HG03354 (cell line): Measurements from ENCODE around the gene WDR73.
"Not testable (repeated sequence)": the region's sequence is repeated elsewhere in the genome, so short reads cannot be mapped to it uniquely, and the experiment has no call there.

ENCODE experiments used
- ATAC-seq: cut with Tn5 transposase; IDR thresholded peaks from one replicate; pipeline ENCODE4 v1.9.1; 2021; ENCODE audit warnings: mild to moderate bottlenecking; ENCODE audit not compliant: unreplicated experiment, poor library complexity, severe bottlenecking

Gene WDR73

DNA sequence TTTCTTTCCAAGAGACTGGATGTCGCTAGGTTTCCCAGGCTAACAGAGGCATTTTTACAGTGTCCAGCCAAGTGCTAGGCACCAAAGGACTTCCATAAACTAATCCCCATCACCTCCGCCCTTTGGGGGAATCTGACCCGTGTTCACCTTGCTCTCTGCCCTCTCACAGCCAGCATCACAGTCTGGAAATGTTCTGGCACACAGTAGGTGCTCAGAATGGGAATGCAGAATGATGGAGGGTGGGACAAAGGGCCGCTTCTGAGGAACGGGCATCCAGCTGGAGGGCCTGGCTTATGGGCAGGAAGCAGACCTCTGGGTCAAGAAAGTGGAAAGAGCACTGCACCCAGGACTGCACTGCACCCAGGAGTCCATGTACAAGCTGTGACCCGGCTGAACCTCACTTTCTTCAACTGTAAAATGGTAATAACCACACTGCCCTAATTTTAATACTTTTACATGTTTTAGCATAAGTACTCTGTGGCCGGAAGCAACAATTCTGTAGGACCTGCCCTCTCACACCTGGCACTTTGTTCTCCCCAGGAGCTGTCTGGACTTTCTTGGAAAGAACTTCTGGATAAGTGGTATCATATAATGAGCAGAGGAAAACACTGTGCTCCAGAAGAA lies 4.8 kb upstream of the WDR73 start:
- ATAC-seq: no peak

DNA sequence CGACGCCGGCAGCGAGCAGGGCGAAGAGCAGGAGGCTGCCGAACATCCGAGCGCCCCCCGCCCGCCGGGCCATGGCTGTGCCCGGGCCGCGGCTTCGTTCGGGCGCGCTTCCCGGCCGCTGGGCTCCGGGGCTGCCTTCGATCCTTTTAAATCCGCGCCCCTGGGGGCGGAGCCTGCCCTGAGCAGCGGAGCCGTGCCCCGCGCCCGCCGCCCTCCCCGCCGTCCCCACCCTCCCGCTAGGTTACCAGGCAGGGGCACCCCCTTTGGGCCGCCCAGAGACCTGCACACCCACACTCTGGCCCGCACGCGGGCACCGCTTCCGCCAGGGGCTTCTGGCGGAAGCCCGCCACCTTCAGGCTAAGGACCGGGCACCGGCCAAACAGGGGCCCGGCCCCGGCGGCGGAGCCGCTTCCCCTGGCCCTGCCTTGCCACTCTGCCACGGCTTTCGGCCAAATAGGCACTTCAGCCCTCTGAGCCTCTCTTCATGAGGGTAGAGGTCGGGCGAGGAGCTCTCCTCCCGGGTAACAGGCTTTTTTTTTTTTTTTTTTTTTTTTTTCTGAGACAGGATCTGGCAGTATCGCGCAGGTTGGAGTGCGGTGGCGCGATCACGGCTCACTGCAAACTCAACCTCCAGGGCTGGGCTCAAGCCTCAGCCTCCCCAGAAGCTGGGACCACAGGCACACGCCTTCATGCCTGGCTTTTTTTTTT lies 4.2 kb upstream of the WDR73 start, which contains the start of gene NMB:
Gene NMB (minus strand): TSS at position 120 of the 708 bp plus-strand sequence. CDS start 47 bp downstream, at position 73.
- ATAC-seq: peak; percentile 69

DNA sequence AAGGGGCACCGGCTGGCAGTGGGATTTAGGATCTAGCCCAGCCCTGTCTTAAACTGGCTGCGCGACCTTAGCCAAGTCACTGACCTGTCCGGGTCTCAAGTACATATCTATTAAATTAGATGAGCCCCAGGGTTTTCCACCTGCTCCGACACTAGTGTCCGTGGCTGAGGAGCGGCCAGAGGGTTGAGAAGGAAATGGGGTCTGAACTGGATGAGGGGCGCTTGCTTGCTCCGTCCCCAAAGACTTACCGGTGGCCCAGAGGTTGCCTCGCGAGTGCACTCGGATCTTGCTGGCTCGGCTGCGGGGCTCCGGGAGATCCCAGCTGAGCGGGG lies 3.6 kb upstream of the WDR73 start:
- no peak for ATAC-seq

DNA sequence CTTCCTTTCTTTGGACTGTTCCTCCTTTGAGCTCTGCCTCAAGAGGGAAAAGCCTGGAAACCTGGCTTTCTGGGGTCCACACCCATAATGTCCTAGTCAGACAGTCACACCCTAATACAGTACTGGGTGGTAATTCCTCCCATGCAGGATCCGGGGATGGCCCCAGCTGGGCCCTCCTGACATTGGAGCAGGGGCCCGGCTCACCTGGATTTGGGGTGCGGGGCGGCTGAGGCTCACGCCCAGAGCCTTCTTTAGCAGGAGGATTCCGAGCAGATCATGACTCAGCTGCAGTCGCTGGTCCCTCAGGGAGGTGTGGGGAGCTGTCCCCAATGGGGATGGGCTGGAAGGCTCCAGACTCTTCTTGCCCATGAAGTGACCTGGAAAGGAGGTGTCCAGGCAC lies 2.9 kb upstream of the WDR73 start:
- ATAC-seq: no peak

DNA sequence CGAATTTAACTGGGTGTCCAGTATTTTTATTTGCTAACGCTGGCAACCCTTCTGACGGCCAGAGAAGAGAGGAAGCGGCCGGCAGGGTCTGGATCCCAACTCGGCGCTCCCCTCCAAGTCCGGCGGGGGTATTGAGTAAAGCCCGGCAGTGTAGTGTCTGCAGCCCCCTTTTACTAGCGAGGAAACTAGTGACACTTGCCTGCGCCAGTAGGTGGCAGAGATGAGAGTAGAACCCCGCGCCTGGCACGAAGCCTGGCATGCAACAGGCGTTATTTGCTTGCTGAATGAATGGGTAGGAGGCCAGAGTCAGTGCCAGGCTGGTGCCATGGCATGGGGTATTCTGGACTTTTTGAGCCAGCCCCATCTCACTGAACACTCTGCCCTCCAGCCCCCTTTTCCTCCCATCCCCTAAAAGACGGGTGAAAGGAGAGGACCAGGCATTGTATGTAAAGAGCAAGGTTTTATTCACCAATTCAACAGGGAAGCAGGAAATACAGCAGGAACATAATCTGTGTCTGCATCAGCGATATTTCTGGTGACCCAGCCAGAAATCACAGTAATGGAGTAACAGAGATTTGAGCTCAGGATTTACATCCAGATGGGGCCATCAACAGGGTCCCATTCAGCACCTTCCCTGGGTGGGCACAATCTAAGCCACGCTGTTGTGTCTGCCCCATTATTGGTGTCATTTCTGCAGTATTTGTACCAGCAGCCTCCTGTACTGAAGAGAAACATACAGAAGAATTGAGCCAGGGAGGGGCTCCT lies 788 bp upstream of the WDR73 start:
- ATAC-seq: peak; percentile 49

DNA sequence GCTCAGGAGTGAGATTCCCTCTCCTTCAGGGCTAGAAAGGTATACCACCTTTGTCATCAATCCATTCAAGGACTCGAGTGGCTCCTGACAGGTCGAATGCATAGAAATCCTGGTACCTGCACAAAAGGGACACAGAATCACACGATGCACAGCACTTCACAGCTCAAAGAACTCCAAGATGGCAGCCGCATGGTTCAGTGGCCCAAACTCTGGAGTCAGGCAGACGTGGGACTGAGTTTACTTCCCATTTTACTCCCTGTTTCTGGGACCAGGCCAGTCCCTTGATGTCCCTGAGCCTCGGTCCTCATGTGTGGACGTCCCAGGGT lies 536 bp downstream of the WDR73 start:
- ATAC-seq: no peak

DNA sequence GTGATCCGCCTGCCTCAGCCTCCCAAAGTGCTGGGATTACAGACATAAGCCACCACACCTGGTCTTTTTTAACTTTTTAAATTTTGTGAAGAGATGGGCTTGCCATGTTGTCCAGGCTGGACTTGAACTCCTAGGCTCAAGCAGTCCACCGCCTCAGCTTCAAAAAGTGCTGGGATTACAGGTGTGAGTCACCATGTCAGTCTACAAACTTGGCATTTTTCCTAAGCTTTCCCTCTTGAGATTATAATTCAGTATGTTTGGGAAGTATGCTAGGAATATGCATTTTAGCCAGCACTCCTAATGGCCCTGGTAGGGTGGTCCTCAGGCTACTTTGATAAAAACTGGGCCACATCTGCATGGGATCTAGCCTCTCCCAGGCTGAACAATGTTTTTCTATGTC lies 4.4 kb downstream of the WDR73 start:
- no peak for ATAC-seq

DNA sequence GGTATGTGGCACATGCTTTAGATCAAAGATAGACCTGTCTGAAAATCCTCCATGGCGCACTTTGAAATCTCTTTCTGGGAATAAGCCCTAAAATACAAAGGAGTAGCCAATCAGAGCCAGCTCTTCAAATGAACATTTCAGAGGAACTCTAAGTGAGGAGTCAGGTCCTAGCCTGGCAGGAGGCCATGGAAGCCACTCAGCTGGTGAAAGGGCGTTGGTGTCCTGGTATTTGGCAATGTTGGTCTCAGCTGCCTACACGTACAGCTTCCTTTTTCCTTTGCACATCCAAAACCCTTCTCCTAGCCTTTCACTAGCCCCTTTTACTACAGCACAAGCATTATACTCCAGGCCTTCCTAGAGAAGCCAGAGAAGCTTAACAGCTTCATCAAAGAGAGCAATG lies 5.5 kb downstream of the WDR73 start:
- no peak for ATAC-seq

DNA sequence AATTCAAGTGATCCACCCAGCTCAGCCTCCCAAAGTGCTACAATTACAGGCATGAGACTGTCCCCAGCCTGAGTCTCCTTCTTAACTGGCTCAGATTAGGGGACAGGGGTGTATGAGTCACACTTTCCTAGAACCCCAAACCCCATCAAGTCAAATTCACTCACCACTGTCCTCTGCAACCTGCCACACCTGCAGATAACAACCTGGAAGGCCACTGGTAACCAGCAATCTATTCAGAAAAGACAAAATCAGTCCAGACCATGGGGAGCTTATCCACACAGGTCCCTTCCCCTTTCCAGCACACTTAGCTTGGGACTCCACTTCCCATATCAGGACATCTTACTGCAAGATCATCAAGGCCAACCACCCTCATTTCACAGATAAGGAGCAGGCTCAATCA lies 6.4 kb downstream of the WDR73 start:
- ATAC-seq: no peak

DNA sequence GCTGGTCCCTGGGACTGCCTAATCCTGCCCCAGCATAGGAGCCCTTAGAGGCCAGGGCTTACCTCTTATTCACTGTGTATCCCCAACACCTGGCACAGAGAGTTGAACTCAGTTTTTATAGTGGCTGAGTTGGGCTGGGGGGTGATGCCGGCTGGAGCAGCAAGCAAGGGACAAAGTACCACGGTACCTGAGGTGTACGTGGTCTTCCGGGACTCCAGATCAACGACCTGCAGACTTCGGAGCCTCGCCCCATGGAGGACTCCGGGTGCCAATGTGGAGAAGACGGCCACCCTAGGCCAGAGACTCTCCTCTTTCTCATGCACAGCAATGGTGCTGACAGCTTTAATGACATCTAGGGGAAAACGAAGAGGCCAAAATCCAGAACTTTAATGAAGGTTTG lies 8.1 kb downstream of the WDR73 start:
- no peak for ATAC-seq

DNA sequence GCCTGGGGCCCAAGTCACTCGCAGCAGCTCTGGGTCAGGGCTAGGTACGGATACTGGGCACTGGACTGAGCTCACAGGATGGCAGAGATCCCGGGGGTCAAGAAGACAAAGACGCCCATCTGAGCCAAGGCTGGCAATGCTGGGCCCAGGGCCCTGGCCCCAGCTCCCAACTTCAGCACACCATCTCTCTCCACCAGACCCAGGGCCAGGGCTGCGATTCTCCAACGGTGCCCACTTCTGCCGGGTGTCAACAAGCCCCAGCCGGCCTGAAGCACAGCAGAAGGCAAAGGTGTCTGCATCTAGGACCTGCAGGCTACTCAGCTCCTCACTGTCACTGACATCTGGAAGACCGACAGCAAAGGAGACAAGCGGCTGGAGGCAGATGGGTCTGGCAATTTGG lies 8.6 kb downstream of the WDR73 start:
- no peak for ATAC-seq

DNA sequence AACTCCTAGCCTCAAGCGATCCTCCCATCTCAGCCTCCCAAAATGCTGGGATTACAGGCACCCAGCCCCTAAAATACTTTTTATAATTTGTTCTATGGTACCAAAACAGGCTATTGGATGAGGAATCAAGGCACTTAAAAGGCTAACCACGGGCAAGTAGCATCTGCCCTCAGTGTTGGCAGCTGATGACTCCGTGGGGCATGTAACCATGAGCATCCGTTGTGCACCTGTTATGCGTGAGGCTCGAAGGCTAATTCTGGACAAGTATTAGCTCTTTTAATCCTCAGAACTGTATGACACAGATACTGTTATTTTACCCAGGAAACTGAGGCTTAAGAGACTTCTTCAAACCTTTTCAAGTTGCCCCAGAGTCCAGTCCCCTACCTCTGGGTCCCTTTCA lies 10.2 kb downstream of the WDR73 start:
- ATAC-seq: no peak

DNA sequence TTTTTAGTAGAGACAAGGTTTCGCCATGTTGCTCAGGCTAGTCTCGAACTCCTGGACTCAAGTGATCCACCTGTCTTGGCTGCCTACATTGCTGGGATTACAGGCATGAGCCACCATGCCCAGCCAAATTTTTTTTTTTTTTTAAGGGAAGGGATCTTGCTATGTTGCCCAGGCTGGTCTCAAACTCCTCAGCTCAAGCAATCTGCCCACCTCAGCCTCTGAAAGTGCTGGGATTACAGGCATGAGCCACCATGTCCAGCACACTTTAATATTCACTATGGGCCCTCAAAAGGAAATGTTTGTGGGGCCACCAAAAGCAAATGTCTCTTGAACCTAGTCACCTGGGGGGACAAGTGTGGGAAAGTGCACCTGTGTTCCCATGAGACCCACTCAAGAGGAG lies 11.4 kb downstream of the WDR73 start:
- ATAC-seq: not testable (repeated sequence)

DNA sequence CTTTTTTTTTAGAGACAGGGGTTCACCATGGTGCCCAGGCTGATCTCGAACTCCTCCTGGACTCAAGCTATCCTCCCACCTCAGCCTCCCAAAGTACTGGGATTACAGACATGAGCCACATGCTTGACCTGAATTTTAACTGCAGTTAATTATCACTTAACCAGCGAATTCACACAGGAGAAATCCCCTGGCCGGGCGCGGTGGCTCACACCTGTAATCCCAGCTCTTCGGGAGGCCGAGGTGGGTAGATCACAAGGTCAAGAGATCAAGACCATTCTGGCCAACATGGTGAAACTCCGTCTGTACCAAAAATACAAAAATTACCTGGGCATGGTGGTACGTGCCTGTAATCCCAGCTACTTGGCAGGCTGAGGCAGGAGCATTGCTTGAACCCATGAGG lies 12.2 kb downstream of the WDR73 start:
- not testable (repeated sequence) for ATAC-seq

DNA sequence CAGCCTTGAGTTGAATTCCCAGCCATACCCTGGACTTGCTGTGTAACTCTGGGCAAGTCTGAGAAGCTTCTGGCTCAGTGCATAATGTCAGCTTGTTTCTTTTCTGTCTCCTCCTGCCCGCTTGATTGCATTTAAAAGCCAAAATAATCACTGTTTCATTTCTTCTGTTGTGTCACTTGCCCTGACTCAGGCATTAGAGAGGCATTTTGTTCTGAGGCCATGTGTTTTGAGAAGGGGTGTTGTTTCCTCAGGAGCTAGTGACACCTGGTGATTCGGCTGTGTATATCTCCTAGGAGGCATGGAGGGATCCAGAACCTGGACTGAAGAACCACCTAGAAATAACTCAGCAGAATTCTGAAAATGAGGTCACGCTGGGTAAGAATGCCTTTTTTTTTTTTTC lies 16.0 kb downstream of the WDR73 start:
- ATAC-seq: no peak

DNA sequence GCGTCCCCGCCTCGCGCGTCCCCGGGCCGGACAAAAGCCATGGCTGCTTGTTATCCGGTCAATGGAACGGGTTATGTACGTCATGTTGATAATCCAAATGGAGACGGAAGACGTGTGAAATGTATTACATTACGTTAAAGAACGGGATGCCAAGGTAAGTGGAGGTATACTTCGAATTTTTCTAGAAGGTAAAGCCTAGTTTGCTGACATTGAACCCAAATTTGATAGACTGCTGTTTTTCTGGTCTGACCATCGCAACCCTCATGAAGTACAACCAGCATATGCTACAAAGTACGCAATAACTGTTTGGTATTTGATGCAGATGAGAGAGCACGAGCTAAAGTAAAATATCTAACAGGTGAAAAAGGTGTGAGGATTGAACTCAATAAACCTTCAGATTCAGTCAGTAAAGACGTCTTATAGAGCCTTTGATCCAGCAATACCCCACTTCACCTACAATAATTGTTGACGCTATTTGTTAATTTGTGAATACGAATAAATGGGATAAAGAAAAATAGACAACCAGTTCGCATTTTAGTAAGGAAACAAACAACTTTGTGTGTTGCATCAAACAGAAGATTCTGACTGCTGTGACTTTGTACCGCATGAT lies 19.8 kb downstream of the WDR73 start:
- no peak for ATAC-seq

DNA sequence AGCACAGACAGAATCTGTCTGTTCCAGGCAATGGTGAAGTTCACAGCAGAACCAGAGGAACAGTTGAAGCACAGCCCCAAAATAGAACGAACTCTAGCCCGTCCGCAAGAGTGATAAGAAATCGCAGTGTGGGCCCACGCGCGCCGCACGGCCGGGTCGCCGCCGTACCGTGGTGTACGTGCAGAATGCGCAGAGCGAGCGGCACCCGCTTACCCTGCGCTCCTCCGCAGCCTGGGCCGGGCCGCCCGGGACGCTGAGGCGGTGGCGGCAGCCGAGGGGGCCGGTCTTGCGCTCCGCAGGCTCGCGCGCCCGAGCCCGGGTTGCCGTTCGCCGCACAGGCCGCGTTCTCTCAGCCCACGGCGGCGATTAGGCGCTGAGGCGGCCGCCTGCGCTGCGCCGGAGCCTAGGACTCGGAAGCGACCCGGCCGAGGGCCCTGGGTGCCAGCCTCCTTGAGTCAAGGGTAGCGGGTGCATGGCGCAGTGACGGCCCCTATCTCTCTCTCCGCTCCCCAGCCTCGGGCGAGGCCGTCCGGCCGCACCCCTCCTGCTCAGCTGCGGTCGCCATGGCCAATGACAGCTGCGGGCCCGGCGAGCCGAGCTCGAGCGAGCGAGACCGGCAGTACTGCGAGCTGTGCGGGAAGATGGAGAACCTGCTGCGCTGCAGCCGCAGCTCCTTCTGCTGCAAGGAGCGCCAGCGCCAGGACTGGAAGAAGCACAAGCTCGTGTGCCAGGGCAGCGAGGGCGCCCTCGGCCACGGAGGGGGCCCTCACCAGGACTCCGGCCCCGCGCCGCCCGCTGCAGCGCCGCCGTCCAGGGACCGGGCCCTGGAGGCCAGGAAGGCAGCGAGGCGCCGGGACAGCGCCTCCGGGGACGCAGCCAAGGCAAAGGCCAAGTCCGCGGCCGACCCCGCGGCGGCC lies 20.5 kb downstream of the WDR73 start:
- peak; percentile 47 for ATAC-seq

DNA sequence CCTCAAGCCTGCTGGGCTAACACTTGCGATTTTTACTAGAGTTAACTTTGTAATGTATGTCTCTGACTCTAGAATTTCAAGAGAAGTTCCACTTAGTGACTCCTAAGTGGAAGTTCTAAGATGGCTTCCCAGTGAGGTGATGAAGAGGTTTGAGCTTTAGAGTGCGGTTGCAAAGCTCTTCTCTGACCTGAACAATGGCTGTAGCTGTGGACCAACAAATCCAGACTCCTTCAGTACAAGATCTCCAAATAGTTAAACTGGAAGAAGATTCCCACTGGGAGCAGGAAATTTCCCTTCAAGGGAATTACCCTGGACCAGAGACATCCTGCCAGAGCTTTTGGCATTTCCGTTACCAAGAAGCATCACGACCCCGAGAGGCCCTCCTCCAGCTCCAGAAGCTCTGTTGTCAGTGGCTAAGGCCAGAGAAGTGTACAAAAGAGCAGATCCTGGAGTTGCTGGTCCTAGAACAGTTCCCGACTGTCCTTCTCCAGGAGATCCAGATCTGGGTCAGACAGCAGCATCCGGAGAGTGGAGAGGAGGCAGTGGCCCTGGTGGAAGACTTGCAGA lies 22.3 kb downstream of the WDR73 start:
- ATAC-seq: no peak

DNA sequence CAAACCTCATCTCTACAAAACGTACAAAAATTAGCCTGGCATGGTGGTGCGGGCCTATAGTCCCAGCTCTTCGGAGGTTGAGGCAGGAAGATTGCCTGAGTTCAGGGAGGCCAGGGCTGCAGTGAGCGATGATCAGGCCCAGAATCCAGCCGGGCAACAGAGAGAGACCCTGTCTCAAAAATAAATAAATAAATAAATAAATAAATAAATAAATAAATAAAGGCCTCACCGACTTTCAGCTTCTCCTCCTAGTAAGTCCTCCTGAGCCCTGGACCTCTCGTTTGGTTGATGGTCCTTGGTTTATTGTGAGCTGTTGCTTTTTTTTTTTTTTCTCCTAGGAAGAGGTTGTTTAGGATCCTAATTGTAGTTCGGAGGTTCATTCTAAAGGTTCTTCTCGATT lies 25.1 kb downstream of the WDR73 start:
- ATAC-seq: no peak
